Left colon (tissue), 2 donors: ENCODE data around the gene ZNF84. TPM values are rescaled to one million over a fixed set of nuclear protein-coding genes. Genes with fewer than 3 reads are reported as not detected.

Experiments used
- ATAC-seq: fragments of 200-7000 bp; cut with Tn5 transposase; one replicate; pipeline ENCODE4 v1.9.1; 2020; ENCODE audit warnings: mild to moderate bottlenecking, moderate library complexity
- DNase-seq, 2 donors: peaks; one replicate each; pipeline ENCODE4 v3.0.0-alpha.2; 2020
- intact Hi-C, 2 donors: fragments of 100-400 bp; cut with DNase I in 1 of 2; cut with micrococcal nuclease in 1 of 2; formaldehyde crosslinking; loops; one replicate each; pipeline versions ENCODE4 v1.11.2 to v1.14.0; 2022; cut with DNase I, micrococcal nuclease
- total RNA-seq, 2 donors: library from RNA; stranded (reverse); fragmentation: NEBNext Ultra II Directional; extraction: Animal tissue kit (Norgen Biotek cat#: 25700); gene quantifications; one replicate each; pipeline ENCODE4 v1.2.1, GENCODE V29; 2021
- donor health status: DM: no; HTN: no; CAD: no.
- donor health status: DM: yes; HTN: yes; CAD: no.

The ZNF84 gene
- total RNA-seq, 2 donors from 2014 or later: 12.8 to 16.9 TPM

DNA sequence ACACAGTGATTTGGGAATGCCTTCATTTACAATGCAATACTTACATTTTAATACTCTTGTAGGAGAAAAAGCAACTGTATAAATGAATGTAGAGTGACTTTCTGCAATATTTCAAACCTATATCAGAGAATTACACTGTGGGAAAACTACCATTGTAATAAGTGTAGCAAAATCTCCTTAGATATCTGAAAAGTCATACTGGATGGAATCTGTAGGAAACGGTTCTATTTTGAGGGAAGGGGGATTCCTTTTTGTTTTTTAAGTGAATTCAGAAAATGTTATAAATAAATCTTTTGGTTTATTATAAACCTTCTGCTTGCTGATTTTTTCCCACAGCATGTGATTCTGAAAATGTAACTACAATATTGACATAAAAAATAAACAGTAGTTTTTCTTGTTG is 69.8 kb downstream of the ZNF84 start:
- intact Hi-C loops: no loop called here
- ATAC-seq (no peak), DNase-seq (no peak)

DNA sequence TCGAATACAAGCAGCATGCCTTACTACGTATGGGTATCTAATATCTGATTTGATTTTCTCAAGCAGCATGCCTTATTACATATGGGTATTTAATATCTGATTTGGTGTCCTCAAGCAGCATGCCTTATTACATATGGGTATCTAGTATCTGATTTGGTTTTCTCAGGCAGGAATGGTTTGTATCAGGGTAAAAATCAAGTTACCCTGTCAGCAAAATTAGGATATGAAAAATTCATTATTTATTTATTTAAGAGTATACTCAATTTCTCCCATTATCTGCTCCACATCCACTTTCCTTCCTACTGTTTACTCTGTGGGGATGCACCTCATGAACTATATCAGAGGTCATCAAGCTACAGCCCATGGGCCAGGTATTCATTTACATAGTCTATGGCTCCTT is 70.8 kb downstream of the ZNF84 start:
- intact Hi-C loops: no loop called here
- peak; percentile 42 for ATAC-seq
- DNase-seq: no peak

Other genes starting within 250 kb of the ZNF84 start
- gene GOLGA3, start 208.6 kb upstream of the ZNF84 start, total RNA-seq: 10 to 100 TPM; 81.4 to 88.6 TPM
- 10 to 100 TPM; 50.4 to 58.2 TPM for gene CHFR, start 149.9 kb upstream of the ZNF84 start, total RNA-seq
- 10 to 100 TPM in 1 of 2 donors, 1 to 10 TPM in 1; 8.6 to 10.8 TPM for gene ZNF605, start 81.2 kb upstream of the ZNF84 start, total RNA-seq
- gene ZNF26, start 51.1 kb upstream of the ZNF84 start, total RNA-seq: 1 to 10 TPM; 8.4 to 8.5 TPM
- 10 to 100 TPM; 10.6 to 11.6 TPM for gene ZNF140, start 43.4 kb downstream of the ZNF84 start, total RNA-seq
- gene ZNF891, start 92.8 kb downstream of the ZNF84 start, total RNA-seq: 1 to 10 TPM; 1.4 to 1.6 TPM
- gene ZNF10, start 93.1 kb downstream of the ZNF84 start, total RNA-seq: 1 to 10 TPM; 3.5 to 7.5 TPM
- 10 to 100 TPM; 13.0 to 15.7 TPM for gene ZNF268, start 144.0 kb downstream of the ZNF84 start, total RNA-seq
- not detected for gene ANHX, start 198.4 kb downstream of the ZNF84 start, total RNA-seq